ENCODE results near the gene PPP2R1B.

Gene PPP2R1B

GRCh38 chr11:111736621-111737443, 29.4 kb downstream of the PPP2R1B start:
- DNase-seq (ENCODE audit: low read depth in 1 of 2, low spot score in 1 of 2), result no peak
- no peak for TF ChIP-seq JUND (IDR thresholded peaks at IDR 0.05; ENCODE audit: low read depth)
- in situ Hi-C loops (cut with HindIII; ENCODE audit: low pct_unique_long_range_greater_than_20kb, low sequenced_read_pairs), result no loop called here

- in situ Hi-C loops (cut with HindIII; ENCODE audit: low pct_unique_long_range_greater_than_20kb, low sequenced_read_pairs), result no loop called here
- no peak for TF ChIP-seq JUND (IDR thresholded peaks at IDR 0.05; ENCODE audit: low read depth)
- no peak for DNase-seq (ENCODE audit: low read depth in 1 of 2, low spot score in 1 of 2)
Observed at GRCh38 chr11:111736181-111736590, 30.0 kb downstream of the PPP2R1B start.

GRCh38 chr11:111735262-111736116, 30.7 kb downstream of the PPP2R1B start:
- peak; percentile 28 to 36 for DNase-seq (ENCODE audit: low read depth in 1 of 2, low spot score in 1 of 2)
- no peak for TF ChIP-seq JUND (IDR thresholded peaks at IDR 0.05; ENCODE audit: low read depth)

DNA sequence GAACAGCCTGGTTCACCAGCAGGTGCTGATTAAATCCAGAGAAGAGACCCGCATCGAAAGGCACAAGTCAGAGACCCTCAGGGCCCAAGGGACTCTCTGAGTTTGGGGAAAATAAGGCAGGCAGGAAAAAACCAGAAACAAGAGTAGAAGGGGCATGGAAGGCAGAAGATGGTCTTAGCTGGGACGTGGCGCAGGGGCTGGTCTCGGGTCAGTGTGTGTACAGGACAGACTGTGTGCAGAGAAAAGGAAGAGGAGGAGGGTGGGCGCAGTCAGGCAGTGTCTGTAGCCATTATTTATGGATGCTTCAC, 31.3 kb downstream of the PPP2R1B start:
- DNase-seq (ENCODE audit: low read depth in 1 of 2, low spot score in 1 of 2), result no peak
- in situ Hi-C loops (cut with HindIII; ENCODE audit: low pct_unique_long_range_greater_than_20kb, low sequenced_read_pairs), result no loop called here
- TF ChIP-seq JUND (IDR thresholded peaks at IDR 0.05; ENCODE audit: low read depth), result no peak

More at GRCh38 chr11:111735262-111736116, 30.7 kb downstream of the PPP2R1B start:
- in situ Hi-C loops (cut with HindIII; ENCODE audit: low pct_unique_long_range_greater_than_20kb, low sequenced_read_pairs), result no loop called here

DNA sequence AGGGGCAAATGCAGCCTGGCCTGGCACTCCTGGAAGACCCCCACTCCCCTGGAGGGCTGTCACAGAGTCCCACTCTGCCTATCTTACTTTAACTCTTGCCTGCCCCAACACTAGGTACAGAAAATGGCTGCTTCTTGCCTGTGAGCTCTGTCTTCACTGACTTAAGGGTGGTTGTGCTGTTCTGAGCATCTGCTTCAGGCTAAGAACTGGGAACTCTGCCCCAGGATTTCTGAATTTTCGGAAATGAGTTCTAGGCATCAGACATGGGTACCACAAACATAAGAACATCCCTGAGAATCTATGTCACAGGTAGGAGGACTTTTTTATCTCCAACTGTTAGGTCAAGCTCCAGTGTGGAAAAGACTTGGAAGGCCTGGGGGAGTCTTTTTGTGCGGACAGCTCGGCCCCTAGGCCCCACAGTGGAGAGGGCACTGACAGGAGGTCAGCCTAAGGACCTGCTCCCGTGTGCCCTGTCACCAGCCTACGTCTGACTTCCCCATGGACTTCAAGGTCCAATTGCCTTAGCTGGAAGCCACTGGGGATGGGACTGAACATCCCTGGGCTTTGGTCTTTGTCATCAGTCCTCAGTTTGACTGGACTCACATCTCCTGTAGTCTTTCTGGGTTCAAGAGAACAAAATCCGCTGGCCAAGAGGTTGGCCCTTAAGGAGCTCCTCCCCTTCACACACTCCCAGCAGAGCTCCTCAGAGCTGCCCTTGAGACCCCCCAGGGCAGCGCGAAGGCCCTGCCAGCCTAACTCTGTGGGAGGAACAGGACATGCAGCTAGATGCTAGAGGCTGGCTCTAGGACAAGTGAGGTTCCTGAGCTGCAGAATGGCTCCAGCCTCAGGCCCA, 31.9 kb downstream of the PPP2R1B start:
- no peak for DNase-seq (ENCODE audit: low read depth in 1 of 2, low spot score in 1 of 2)
- in situ Hi-C loops (cut with HindIII; ENCODE audit: low pct_unique_long_range_greater_than_20kb, low sequenced_read_pairs), result no loop called here
- TF ChIP-seq JUND (IDR thresholded peaks at IDR 0.05; ENCODE audit: low read depth), result no peak

- TF ChIP-seq JUND (IDR thresholded peaks at IDR 0.05; ENCODE audit: low read depth), result no peak
- DNase-seq (ENCODE audit: low read depth in 1 of 2, low spot score in 1 of 2), result no peak
- in situ Hi-C loops (cut with HindIII; ENCODE audit: low pct_unique_long_range_greater_than_20kb, low sequenced_read_pairs), result no loop called here
Observed at GRCh38 chr11:111733611-111734088, 32.5 kb downstream of the PPP2R1B start.

DNA sequence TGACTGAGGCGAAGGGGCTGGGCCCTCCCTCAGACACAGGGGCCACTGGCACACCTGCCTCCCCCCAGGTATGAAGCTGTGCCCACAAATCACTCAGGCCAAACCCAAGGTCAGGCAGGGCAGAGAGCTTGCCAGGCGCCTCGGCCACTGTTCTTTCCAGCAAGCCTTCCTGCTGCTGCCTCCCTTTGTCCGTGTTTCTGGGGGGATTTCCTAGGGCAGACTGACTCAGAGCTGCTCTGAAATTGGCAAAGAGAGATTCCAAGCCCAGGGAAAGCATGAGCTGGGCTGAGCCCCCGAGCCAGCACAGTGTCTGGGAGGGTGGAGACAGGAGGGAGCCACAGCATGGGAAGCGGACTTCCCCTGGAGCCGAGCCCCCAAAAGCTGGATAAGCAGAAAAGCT, 33.2 kb downstream of the PPP2R1B start:
- in situ Hi-C loops (cut with HindIII; ENCODE audit: low pct_unique_long_range_greater_than_20kb, low sequenced_read_pairs), result no loop called here
- no peak for DNase-seq (ENCODE audit: low read depth in 1 of 2, low spot score in 1 of 2)
- no peak for TF ChIP-seq JUND (IDR thresholded peaks at IDR 0.05; ENCODE audit: low read depth)

DNA sequence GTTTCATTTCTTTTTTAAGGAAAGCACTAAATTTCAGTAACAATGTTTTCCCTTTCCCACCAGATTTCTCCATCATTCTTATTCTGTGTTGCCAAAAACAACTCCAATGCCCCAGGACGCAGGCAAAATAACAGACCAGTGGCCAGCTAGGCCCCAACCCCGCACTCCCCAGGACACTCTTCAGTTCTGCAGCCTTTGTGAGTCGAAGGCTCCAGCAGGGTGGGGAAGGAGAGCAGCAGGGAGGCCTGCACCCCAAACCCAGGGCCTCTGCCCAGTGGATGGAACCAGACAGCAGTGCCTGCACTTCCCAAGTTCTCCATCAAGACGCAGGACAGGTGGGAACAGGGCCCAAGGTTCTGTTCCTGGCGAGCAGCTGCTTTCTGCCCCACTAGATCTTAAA, 34.4 kb downstream of the PPP2R1B start:
- TF ChIP-seq JUND (IDR thresholded peaks at IDR 0.05; ENCODE audit: low read depth), result no peak
- in situ Hi-C loops (cut with HindIII; ENCODE audit: low pct_unique_long_range_greater_than_20kb, low sequenced_read_pairs), result no loop called here
- DNase-seq (ENCODE audit: low read depth in 1 of 2, low spot score in 1 of 2), result no peak

DNA sequence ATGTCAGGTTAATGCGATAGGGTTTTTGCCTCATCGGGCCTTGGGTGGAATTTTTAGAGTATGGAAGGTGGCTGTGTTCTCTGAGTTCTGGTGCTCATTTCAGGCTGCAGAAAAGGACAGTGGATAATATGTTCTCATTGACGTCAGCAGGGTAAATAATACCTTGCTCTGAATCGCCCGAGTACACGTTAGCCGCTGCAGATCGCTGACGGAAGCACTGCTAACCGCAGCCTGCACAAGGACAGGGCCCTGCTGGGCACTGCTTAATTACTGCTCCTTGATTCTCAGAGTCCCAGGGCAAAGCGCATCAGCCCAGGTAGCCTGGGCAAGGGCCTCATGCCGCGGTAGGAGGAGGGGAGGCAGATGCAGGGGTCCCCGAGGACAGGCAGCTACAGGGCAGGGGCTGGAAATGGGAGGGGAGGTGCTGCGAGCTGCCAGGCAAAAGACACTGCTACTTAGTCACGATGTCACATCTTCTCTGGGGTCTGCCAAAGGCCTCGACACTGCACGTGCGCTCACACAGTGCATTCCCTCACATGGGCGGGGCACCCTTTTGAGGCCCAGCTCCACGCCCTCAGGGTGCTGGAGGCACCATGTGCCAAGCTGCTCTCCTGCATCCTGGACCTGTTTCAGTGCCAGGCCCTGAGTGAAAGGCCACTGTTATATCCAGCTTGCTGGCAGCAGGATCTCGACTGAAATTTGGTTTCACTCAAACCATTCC, 35.2 kb downstream of the PPP2R1B start:
- no peak for TF ChIP-seq JUND (IDR thresholded peaks at IDR 0.05; ENCODE audit: low read depth)
- peak in 1 of 2 experiments; percentile 53 for DNase-seq (ENCODE audit: low read depth in 1 of 2, low spot score in 1 of 2)
- in situ Hi-C loops (cut with HindIII; ENCODE audit: low pct_unique_long_range_greater_than_20kb, low sequenced_read_pairs), result no loop called here

- DNase-seq (ENCODE audit: low read depth in 1 of 2, low spot score in 1 of 2), result no peak
- TF ChIP-seq JUND (IDR thresholded peaks at IDR 0.05; ENCODE audit: low read depth), result no peak
- in situ Hi-C loops (cut with HindIII; ENCODE audit: low pct_unique_long_range_greater_than_20kb, low sequenced_read_pairs), result no loop called here
Observed at GRCh38 chr11:111729831-111730311, 36.3 kb downstream of the PPP2R1B start.

DNA sequence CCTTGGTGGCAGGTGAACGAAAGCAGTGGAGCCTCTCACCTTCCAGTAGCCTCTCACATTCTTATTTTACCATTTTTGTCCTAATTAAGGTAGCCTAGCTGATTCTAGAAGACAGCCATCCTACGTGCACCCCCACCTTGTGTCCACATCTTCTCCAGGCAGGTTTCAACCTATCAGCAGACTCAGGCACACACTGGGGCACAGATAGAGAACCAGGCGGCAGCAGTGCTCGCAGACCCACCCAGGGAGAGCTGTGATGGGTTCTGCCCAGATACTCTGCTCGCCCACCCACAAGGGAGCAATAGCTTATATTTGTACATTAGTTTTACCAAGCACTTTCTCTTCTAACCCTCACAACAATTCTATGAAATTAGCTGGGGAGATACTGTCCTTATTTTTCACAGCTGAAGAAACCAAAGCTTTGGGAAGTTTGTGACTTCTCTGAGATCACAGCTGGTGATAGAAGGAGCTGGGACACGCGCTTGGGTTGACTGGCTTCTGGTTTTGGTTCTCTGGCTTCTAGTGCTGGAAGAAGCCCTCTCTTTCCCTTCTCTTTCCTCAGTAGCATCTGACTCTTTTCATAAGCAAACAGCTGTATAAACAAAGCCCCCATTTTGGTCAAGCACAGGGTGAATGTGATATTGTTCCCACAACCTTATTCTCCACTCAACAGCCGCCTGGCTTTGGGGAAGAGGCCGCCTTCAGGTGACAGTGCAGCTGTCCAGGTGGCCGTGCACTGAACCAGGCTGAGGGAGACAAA, 36.9 kb downstream of the PPP2R1B start:
- TF ChIP-seq JUND (IDR thresholded peaks at IDR 0.05; ENCODE audit: low read depth), result no peak
- in situ Hi-C loops (cut with HindIII; ENCODE audit: low pct_unique_long_range_greater_than_20kb, low sequenced_read_pairs), result no loop called here
- no peak for DNase-seq (ENCODE audit: low read depth in 1 of 2, low spot score in 1 of 2)

Measured in T47D (cell line).